ENCODE data around the gene CAVIN2. TPM values are rescaled to one million over a fixed set of nuclear protein-coding genes. Genes with fewer than 3 reads are reported as not detected.

The CAVIN2 gene
- total RNA-seq, 2 experiments from 2014 or later, result 0.10 TPM; not detected in 1

GRCh38 chr2:191818133-191818532 is 28.8 kb downstream of the CAVIN2 start:
- Histone ChIP-seq H3K4me1 (ENCODE audit: insufficient read depth, low read length, poor library complexity, severe bottlenecking) (no peaks in the 10 kb centered on the region), H3K9me3 (ENCODE audit: low read length) (no peaks in the 10 kb centered on the region), H3K36me3 (ENCODE audit: insufficient read depth, low read length) (no peaks in the 10 kb centered on the region), H2AFZ (ENCODE audit: low read length) (no peak overlapping the region), H4K20me1 (ENCODE audit: insufficient read depth, low read length) (no peaks in the 10 kb centered on the region), H3K9me2 (ENCODE audit: insufficient read depth, low read length) (no peaks in the 10 kb centered on the region), H3K27ac (ENCODE audit: low read depth, low read length, poor library complexity, severe bottlenecking) (no peak overlapping the region), H3K4me3 (ENCODE audit: low read depth, low read length, poor library complexity, severe bottlenecking) (no peak overlapping the region), H3K4me2 (ENCODE audit: low read length) (no peak overlapping the region), H3K79me2 (ENCODE audit: insufficient read depth, low read depth, low read length) (no peaks in the 10 kb centered on the region)
- no peak for DNase-seq (ENCODE audit: low spot score)
- BruUV-seq (replicated peaks), result no TSS peak
- ChIA-PET CTCF (ENCODE audit: unreplicated experiment) (no interaction called here), POLR2A (interaction anchor here (0.6 to 1.0 kb wide), 3 partner anchors 43 to 427 kb away, joined by 3 read pairs; no protein-coding TSS in a partner anchor)
- TF ChIP-seq CTCF (conservative IDR thresholded peaks at IDR 0.05; ENCODE audit: low read length) (no peak), EZH2phosphoT487 (IDR thresholded peaks at IDR 0.05; ENCODE audit: borderline replicate concordance, low read depth, low read length) (no peak)
- intact Hi-C loops (cut with micrococcal nuclease; ENCODE audit: unreplicated experiment), result no loop called here

- no peak overlapping the region for H3K27ac ChIP-seq (ENCODE audit: low read depth, low read length, poor library complexity, severe bottlenecking)
- H3K9me3 ChIP-seq (ENCODE audit: low read length), result no peaks in the 10 kb centered on the region
- H3K4me1 ChIP-seq (ENCODE audit: insufficient read depth, low read length, poor library complexity, severe bottlenecking), result no peaks in the 10 kb centered on the region
- H3K4me3 ChIP-seq (ENCODE audit: low read depth, low read length, poor library complexity, severe bottlenecking), result no peak overlapping the region
- intact Hi-C loops (cut with micrococcal nuclease; ENCODE audit: unreplicated experiment), result no loop called here
- H4K20me1 ChIP-seq (ENCODE audit: insufficient read depth, low read length), result no peaks in the 10 kb centered on the region
- ChIA-PET POLR2A (interaction anchor here (0.8 to 1.4 kb wide), 2 partner anchors 10 to 12 kb away, joined by 3 read pairs; no protein-coding TSS in a partner anchor), CTCF (ENCODE audit: unreplicated experiment) (no interaction called here)
- BruUV-seq (replicated peaks), result no TSS peak
- no peaks in the 10 kb centered on the region for H3K36me3 ChIP-seq (ENCODE audit: insufficient read depth, low read length)
- no peak overlapping the region for H2AFZ ChIP-seq (ENCODE audit: low read length)
- TF ChIP-seq EZH2phosphoT487 (IDR thresholded peaks at IDR 0.05; ENCODE audit: borderline replicate concordance, low read depth, low read length), result no peak
- TF ChIP-seq CTCF (conservative IDR thresholded peaks at IDR 0.05; ENCODE audit: low read length), result no peak
- H3K79me2 ChIP-seq (ENCODE audit: insufficient read depth, low read depth, low read length), result no peaks in the 10 kb centered on the region
- H3K9me2 ChIP-seq (ENCODE audit: insufficient read depth, low read length), result no peaks in the 10 kb centered on the region
- DNase-seq (ENCODE audit: low spot score), result no peak
- H3K4me2 ChIP-seq (ENCODE audit: low read length), result no peak overlapping the region
These were observed 31.9 kb downstream of the CAVIN2 start for GRCh38 chr2:191815010-191815409.

GRCh38 chr2:191813943-191814342 is 32.9 kb downstream of the CAVIN2 start:
- CTCF ChIA-PET (ENCODE audit: unreplicated experiment), result no interaction called here
- no peaks in the 10 kb centered on the region for H3K36me3 ChIP-seq (ENCODE audit: insufficient read depth, low read length)
- BruUV-seq (replicated peaks), result no TSS peak

More at GRCh38 chr2:191813943-191814342, 32.9 kb downstream of the CAVIN2 start:
- H3K4me3 ChIP-seq (ENCODE audit: low read depth, low read length, poor library complexity, severe bottlenecking), result no peak overlapping the region
- TF ChIP-seq EZH2phosphoT487 (IDR thresholded peaks at IDR 0.05; ENCODE audit: borderline replicate concordance, low read depth, low read length) (no peak), CTCF (conservative IDR thresholded peaks at IDR 0.05; ENCODE audit: low read length) (no peak)
- no peaks in the 10 kb centered on the region for H3K79me2 ChIP-seq (ENCODE audit: insufficient read depth, low read depth, low read length)
- H3K27ac ChIP-seq (ENCODE audit: low read depth, low read length, poor library complexity, severe bottlenecking), result no peak overlapping the region
- no peaks in the 10 kb centered on the region for H3K9me3 ChIP-seq (ENCODE audit: low read length)
- no peaks in the 10 kb centered on the region for H4K20me1 ChIP-seq (ENCODE audit: insufficient read depth, low read length)
- H3K4me2 ChIP-seq (ENCODE audit: low read length), result no peak overlapping the region
- POLR2A ChIA-PET, result no interaction called here
- H2AFZ ChIP-seq (ENCODE audit: low read length), result no peak overlapping the region
- H3K9me2 ChIP-seq (ENCODE audit: insufficient read depth, low read length), result no peaks in the 10 kb centered on the region
- intact Hi-C loops (cut with micrococcal nuclease; ENCODE audit: unreplicated experiment), result loop anchor here (2.0 kb wide), 1 partner anchor 349 kb away; no protein-coding TSS in a partner anchor
- no peaks in the 10 kb centered on the region for H3K4me1 ChIP-seq (ENCODE audit: insufficient read depth, low read length, poor library complexity, severe bottlenecking)
- no peak for DNase-seq (ENCODE audit: low spot score)

Measured in OCI-LY7 (cell line).